ENCODE results near the gene ENAH. TPM values are rescaled to one million over a fixed set of nuclear protein-coding genes. Genes with fewer than 3 reads are reported as not detected.

ENAH gene
- total RNA-seq, 1 experiment from 2014 or later, result 100 TPM

DNA sequence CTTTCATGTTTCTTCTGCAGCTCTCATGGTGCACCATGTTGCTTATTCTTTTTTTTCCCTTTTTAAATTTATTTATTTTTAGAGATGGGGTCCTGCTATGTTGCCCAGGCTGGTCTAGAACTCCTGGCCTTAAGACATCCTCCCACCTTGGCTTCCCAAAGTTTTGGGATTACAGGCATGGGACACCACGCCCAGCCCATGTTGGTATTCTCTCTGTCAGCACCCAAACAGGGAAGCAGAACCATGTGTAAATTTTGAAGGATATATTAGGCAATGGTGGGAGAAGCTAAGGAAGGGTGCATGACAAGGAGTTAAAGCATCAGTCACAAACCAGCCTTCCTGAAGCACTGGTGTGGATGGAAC, 39.6 kb upstream of the ENAH start:
- Histone ChIP-seq H3K9me3 (ENCODE audit: control insufficient read depth in 1 of 2, insufficient read depth in 1 of 2, low read depth in 1 of 2, low read length in 2 of 2) (no peaks in the 10 kb centered on the region), H3K27ac (ENCODE audit: low read depth, low read length) (no peak overlapping the region), H3K36me3 (ENCODE audit: control insufficient read depth in 1 of 2, insufficient read depth in 2 of 2, low read length in 2 of 2) (no peaks in the 10 kb centered on the region), H3K4me3 (replicated peaks in 1 of 2; ENCODE audit: low read depth in 1 of 2, low read length in 2 of 2) (no peak overlapping the region), H4K20me1 (ENCODE audit: insufficient read depth) (no peaks in the 10 kb centered on the region), H3K27me3 (ENCODE audit: insufficient read depth, low read length) (no peaks in the 10 kb centered on the region), H3K9ac (ENCODE audit: low read length) (no peak overlapping the region), H3K79me2 (ENCODE audit: insufficient read depth, low read length) (no peaks in the 10 kb centered on the region), H3K9me2 (ENCODE audit: insufficient read depth) (no peaks in the 10 kb centered on the region), H3K4me2 (ENCODE audit: low read length) (no peak overlapping the region), H2AFZ (ENCODE audit: low read depth, low read length, poor library complexity, severe bottlenecking) (no peak overlapping the region), H3K4me1 (ENCODE audit: control insufficient read depth in 1 of 2, insufficient read depth in 2 of 2, low read length in 2 of 2) (no peaks in the 10 kb centered on the region; a peak in 1 of 4 replicates)
- DNase-seq (ENCODE audit: low read depth, low spot score) (no peak), ATAC-seq (no peak)
- ChIA-PET RAD21 (ENCODE audit: low non-redundant PET in 1 of 2, low total read pairs in 2 of 2, uncharacterized antibody in 2 of 2, unreplicated experiment in 2 of 2) (no interaction called here), POLR2A (no interaction called here), CTCF (no interaction called here)
- intact Hi-C loops (cut with micrococcal nuclease), result no loop called here
- TF ChIP-seq CTCF (IDR thresholded peaks at IDR 0.05 in 2 of 3, conservative IDR thresholded peaks at IDR 0.05 in 1 of 3; ENCODE audit: borderline replicate concordance in 1 of 3, insufficient read depth in 1 of 3, low read depth in 2 of 3, low read length in 2 of 3) (no peak), POLR2A (IDR thresholded peaks at IDR 0.05; ENCODE audit: borderline replicate concordance, extremely low read depth, insufficient read depth, insufficient read length) (no peak), MAX (IDR thresholded peaks at IDR 0.05) (no peak), RAD21 (IDR thresholded peaks at IDR 0.05; ENCODE audit: low read depth) (no peak), EGR1 (IDR thresholded peaks at IDR 0.05; ENCODE audit: low read depth) (no peak), POLR2AphosphoS5 (IDR thresholded peaks at IDR 0.05; ENCODE audit: low read depth, low read length) (no peak), SIN3A (IDR thresholded peaks at IDR 0.05; ENCODE audit: low read depth) (no peak), YY1 (IDR thresholded peaks at IDR 0.05; ENCODE audit: extremely low read depth, insufficient replicate concordance, low read depth, low read length) (no peak), FOSL1 (IDR thresholded peaks at IDR 0.05; ENCODE audit: low read depth) (no peak), EZH2phosphoT487 (IDR thresholded peaks at IDR 0.05; ENCODE audit: borderline replicate concordance) (no peak), TCF7L2 (IDR thresholded peaks at IDR 0.05; ENCODE audit: borderline replicate concordance, extremely low read depth, insufficient read depth, insufficient read length) (no peak), CEBPB (IDR thresholded peaks at IDR 0.05; ENCODE audit: low read depth) (no peak), ZNF274 (IDR thresholded peaks at IDR 0.05; ENCODE audit: low read depth, low read length) (no peak), EZH2 (IDR thresholded peaks at IDR 0.05) (no peak), ZFX (IDR thresholded peaks at IDR 0.05) (no peak), ATF3 (IDR thresholded peaks at IDR 0.05) (no peak), ELF1 (IDR thresholded peaks at IDR 0.05; ENCODE audit: borderline replicate concordance, low read depth) (no peak), CBX3 (IDR thresholded peaks at IDR 0.05; ENCODE audit: low read depth) (no peak)
- TF ChIP-seq, protein P1, sequence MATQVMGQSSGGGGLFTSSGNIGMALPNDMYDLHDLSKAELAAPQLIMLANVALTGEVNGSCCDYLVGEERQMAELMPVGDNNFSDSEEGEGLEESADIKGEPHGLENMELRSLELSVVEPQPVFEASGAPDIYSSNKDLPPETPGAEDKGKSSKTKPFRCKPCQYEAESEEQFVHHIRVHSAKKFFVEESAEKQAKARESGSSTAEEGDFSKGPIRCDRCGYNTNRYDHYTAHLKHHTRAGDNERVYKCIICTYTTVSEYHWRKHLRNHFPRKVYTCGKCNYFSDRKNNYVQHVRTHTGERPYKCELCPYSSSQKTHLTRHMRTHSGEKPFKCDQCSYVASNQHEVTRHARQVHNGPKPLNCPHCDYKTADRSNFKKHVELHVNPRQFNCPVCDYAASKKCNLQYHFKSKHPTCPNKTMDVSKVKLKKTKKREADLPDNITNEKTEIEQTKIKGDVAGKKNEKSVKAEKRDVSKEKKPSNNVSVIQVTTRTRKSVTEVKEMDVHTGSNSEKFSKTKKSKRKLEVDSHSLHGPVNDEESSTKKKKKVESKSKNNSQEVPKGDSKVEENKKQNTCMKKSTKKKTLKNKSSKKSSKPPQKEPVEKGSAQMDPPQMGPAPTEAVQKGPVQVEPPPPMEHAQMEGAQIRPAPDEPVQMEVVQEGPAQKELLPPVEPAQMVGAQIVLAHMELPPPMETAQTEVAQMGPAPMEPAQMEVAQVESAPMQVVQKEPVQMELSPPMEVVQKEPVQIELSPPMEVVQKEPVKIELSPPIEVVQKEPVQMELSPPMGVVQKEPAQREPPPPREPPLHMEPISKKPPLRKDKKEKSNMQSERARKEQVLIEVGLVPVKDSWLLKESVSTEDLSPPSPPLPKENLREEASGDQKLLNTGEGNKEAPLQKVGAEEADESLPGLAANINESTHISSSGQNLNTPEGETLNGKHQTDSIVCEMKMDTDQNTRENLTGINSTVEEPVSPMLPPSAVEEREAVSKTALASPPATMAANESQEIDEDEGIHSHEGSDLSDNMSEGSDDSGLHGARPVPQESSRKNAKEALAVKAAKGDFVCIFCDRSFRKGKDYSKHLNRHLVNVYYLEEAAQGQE (IDR thresholded peaks at IDR 0.05; ENCODE audit: low read depth), result no peak
- TF ChIP-seq, protein P2, sequence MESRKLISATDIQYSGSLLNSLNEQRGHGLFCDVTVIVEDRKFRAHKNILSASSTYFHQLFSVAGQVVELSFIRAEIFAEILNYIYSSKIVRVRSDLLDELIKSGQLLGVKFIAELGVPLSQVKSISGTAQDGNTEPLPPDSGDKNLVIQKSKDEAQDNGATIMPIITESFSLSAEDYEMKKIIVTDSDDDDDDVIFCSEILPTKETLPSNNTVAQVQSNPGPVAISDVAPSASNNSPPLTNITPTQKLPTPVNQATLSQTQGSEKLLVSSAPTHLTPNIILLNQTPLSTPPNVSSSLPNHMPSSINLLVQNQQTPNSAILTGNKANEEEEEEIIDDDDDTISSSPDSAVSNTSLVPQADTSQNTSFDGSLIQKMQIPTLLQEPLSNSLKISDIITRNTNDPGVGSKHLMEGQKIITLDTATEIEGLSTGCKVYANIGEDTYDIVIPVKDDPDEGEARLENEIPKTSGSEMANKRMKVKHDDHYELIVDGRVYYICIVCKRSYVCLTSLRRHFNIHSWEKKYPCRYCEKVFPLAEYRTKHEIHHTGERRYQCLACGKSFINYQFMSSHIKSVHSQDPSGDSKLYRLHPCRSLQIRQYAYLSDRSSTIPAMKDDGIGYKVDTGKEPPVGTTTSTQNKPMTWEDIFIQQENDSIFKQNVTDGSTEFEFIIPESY (IDR thresholded peaks at IDR 0.05; ENCODE audit: extremely low read depth, insufficient replicate concordance, low read length), result no peak
- no TSS peak for BruUV-seq (replicated peaks)
